ENCODE data around the gene RPS6KA4. TPM values are rescaled to one million over a fixed set of nuclear protein-coding genes. Genes with fewer than 3 reads are reported as not detected.

RPS6KA4 gene
- polyA plus RNA-seq, 1 donor from 2014 or later, result 24.6 TPM

- Histone ChIP-seq H3K9ac (ENCODE audit: low read length) (no peak overlapping the region), H3K4me2 (ENCODE audit: low read length) (no peak overlapping the region), H2AFZ (ENCODE audit: low read depth, low read length) (no peak overlapping the region), H3K36me3 (ENCODE audit: insufficient read depth, low read length) (no peaks in the 10 kb centered on the region), H3K9me2 (ENCODE audit: insufficient read depth, low read length) (no peaks in the 10 kb centered on the region), H3K79me2 (replicated peaks; ENCODE audit: insufficient read depth, low read length) (no peaks in the 10 kb centered on the region), H3K27ac (ENCODE audit: low read length) (no peak overlapping the region), H3K4me3 (ENCODE audit: low read length) (no peak overlapping the region), H3K27me3 (ENCODE audit: insufficient read depth, low read depth, low read length) (no peaks in the 10 kb centered on the region), H3K9me3 (ENCODE audit: low read length) (no peaks in the 10 kb centered on the region), H4K20me1 (ENCODE audit: insufficient read depth) (no peaks in the 10 kb centered on the region), H3F3A (ENCODE audit: insufficient read depth, low read length, poor library complexity, severe bottlenecking) (no peaks in the 10 kb centered on the region)
- TF ChIP-seq EZH2 (IDR thresholded peaks at IDR 0.05; ENCODE audit: borderline replicate concordance, insufficient read depth, low read length, poor library complexity, severe bottlenecking), result no peak
- no peak for TF ChIP-seq TAF1 (IDR thresholded peaks at IDR 0.05; ENCODE audit: low read depth)
- no peak for TF ChIP-seq POLR2AphosphoS5 (IDR thresholded peaks at IDR 0.05)
- no peak for TF ChIP-seq REST (IDR thresholded peaks at IDR 0.05; ENCODE audit: borderline replicate concordance)
- TF ChIP-seq SMC3 (conservative IDR thresholded peaks at IDR 0.05; ENCODE audit: poor library complexity), result no peak
- TF ChIP-seq CTCF (IDR thresholded peaks at IDR 0.05; ENCODE audit: poor library complexity, severe bottlenecking), result no peak
- no peak for TF ChIP-seq RAD21 (conservative IDR thresholded peaks at IDR 0.05)
- no peak for TF ChIP-seq MXI1 (conservative IDR thresholded peaks at IDR 0.05; ENCODE audit: poor library complexity, severe bottlenecking)
- no peak for TF ChIP-seq EP300 (conservative IDR thresholded peaks at IDR 0.05; ENCODE audit: poor library complexity, severe bottlenecking)
These were observed 21.1 kb downstream of the RPS6KA4 start for GRCh38 chr11:64379817-64380709.

- H3K79me2 ChIP-seq (replicated peaks; ENCODE audit: insufficient read depth, low read length), result no peaks in the 10 kb centered on the region
- H3K4me2 ChIP-seq (ENCODE audit: low read length), result no peak overlapping the region
- H3F3A ChIP-seq (ENCODE audit: insufficient read depth, low read length, poor library complexity, severe bottlenecking), result no peaks in the 10 kb centered on the region
- no peak overlapping the region for H3K27ac ChIP-seq (ENCODE audit: low read length)
- H3K9me2 ChIP-seq (ENCODE audit: insufficient read depth, low read length), result no peaks in the 10 kb centered on the region
- H3K4me3 ChIP-seq (ENCODE audit: low read length), result no peak overlapping the region
- H3K9me3 ChIP-seq (ENCODE audit: low read length), result no peaks in the 10 kb centered on the region
- no peaks in the 10 kb centered on the region for H3K36me3 ChIP-seq (ENCODE audit: insufficient read depth, low read length)
- no peaks in the 10 kb centered on the region for H4K20me1 ChIP-seq (ENCODE audit: insufficient read depth)
- no peaks in the 10 kb centered on the region for H3K27me3 ChIP-seq (ENCODE audit: insufficient read depth, low read depth, low read length)
- no peak for TF ChIP-seq EZH2 (IDR thresholded peaks at IDR 0.05; ENCODE audit: borderline replicate concordance, insufficient read depth, low read length, poor library complexity, severe bottlenecking)
- no peak for TF ChIP-seq RAD21 (conservative IDR thresholded peaks at IDR 0.05)
- no peak for TF ChIP-seq TAF1 (IDR thresholded peaks at IDR 0.05; ENCODE audit: low read depth)
- TF ChIP-seq MXI1 (conservative IDR thresholded peaks at IDR 0.05; ENCODE audit: poor library complexity, severe bottlenecking), result no peak
- TF ChIP-seq EP300 (conservative IDR thresholded peaks at IDR 0.05; ENCODE audit: poor library complexity, severe bottlenecking), result no peak
- TF ChIP-seq REST (IDR thresholded peaks at IDR 0.05; ENCODE audit: borderline replicate concordance), result no peak
- TF ChIP-seq CTCF (IDR thresholded peaks at IDR 0.05; ENCODE audit: poor library complexity, severe bottlenecking), result no peak
- no peak for TF ChIP-seq SMC3 (conservative IDR thresholded peaks at IDR 0.05; ENCODE audit: poor library complexity)
- no peak overlapping the region for H3K9ac ChIP-seq (ENCODE audit: low read length)
- no peak overlapping the region for H2AFZ ChIP-seq (ENCODE audit: low read depth, low read length)
These were observed 22.4 kb downstream of the RPS6KA4 start for GRCh38 chr11:64381350-64381749.
